Stimulated activated CD4-positive, alpha-beta T cell treated with anti-CD3 and anti-CD28 coated beads, TNF-alpha, amount 100 ng/mL, for 1 hour (primary cell): Measurements from ENCODE around the gene ZNF512B.
A peak's percentile ranks its signal among the peaks of the same experiment; 100 is the strongest.

ENCODE experiments used
- DNase-seq, 3 donors: peaks; one replicate each; pipeline ENCODE4 v3.0.0-alpha.2; 2020; ENCODE audit warnings: low read depth in 3 of 3, low spot score in 1 of 3

The ZNF512B gene

DNA sequence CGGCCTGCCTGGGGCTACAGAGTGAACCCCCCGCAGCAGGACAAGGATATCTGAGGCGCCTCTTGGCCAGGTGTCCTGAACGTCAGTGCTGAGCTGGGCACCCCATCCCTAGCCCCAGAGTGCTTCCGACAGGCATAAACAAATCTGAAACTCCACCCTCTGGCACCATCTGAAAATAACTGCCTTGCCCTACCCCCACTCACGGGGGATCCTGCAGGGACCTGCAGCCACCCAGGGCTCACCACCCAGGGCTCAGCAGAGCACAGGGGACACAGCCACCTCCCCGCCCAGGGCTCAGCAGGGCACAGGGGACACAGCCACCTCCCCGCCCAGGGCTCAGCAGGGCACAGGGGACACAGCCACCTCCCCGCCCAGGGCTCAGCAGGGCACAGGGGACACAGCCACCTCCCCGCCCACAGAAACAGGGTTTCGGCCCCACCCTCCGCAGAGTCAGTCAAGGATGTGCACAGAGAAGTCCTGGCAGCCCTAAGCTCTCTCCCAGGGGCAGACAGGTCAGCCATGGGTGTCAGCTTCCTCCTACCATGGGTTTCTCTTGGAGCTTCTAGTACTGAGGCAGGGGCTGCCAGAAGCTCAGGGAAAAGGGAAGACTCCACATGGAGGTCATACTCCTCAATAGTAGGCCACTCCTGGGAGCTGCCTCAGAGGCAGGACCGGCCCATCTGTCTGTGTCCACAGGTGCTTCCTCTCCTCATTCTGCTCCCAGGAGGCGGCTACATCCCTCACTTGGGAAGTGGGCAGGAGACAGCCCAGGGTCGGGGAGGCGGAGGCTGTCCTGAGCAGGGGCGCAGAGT, 18.1 kb downstream of the ZNF512B start:
- no peak for DNase-seq

DNA sequence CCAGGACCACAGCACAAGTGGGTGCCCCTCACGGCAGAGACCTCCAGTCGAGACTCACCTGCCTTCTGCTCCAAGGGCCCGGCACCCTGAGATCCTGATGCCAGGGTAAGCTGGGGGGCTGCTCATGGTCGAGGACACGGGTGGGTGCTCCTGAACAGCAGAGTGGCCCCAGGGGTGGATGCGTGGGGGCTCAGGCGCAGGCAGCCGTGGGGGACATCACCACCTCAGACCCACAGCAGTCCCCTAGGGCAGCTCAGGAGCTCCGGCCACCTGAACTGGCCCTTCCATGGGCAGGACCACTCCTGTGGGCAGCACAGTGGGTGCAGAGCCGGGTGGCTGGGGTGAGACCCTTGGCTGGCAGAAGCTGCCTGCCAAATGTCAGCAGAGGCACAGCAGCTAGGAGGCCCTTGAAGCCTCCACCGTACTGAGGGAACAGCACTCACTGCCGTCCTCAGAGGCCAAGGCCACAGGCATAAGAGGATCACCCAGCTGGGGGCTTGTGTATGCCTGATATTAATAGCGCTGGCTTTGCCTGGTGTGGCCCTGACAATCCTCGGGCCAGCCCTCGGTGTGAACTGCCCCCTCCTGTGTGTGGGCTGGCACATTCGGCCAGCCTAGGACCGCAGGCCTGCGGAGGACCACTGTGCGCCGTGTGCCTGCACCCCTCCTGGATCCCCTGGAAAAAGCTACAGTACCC, 18.9 kb downstream of the ZNF512B start:
- DNase-seq, result no peak

DNA sequence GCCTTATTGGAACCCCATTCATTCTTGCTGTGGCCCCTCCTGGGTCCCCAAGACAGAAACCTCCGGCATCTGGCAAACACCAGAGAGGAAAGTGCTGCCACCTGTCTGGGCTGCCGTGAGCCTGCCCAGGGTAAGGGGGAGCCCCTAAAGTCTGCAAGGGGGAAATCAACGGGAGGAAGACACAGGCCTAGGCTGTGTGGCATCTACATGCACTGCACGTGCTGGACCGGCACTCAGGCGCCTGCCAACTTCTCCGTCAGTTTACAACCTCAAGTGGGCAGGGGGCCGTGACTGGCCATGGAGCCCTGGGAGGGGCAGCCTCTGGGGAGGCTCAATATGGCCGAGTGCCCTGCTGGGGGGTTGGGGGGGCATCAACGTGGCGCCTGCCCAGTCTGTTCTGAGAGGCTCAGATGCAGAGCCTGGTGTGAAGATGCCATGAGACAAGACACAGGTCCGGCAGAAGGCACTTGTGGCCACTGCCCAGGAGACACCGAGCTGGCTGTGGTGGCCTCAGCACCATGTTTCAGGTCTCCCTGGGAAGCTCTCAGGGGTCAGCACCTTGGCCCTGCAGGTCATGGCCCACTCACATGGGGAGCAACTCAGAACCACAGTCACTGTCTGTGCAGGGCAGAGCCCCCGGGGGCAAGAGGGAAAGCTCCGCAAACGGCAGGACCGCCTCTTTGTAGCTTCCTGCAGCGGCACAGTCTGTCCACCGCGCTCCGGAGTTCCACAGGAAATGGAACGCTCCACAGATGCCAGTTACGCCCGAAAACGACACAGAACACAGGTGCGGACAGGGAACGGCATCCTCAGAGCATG, 21.9 kb downstream of the ZNF512B start:
- DNase-seq, result no peak

DNA sequence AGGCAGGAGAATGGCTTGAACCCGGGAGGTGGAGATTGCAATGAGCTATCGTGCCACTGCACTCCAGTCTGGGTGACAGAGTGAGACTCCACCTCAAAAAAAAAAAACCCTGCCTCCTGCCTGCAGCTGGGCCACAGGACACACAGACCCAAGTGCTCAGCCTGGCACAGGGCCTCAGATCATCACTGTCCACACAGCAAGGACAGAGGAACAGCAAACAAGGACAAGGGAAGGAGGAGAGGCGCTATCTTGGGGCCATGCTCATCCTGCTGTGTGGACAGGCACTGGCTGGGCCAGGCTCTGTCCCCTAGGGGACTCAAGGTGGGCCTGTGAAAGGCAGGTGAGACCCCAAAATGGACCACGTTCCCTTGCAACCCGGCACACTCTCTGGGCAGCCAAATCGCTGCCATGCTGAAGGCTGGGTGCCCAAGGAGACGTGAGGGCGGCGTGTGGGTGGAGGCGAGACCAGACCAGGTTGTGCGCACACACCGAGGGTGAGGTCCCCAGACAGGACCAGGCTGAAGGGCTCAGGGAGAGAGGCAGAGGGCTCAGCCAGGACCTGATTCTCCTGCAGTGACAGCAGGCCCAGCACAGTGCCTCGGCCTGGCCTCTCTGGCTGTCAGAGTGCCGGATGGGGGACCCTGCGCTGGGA, 22.6 kb downstream of the ZNF512B start:
- no peak for DNase-seq

- no peak for DNase-seq
Measured at GRCh38 chr20:63945921-63946920, 23.5 kb downstream of the ZNF512B start.

GRCh38 chr20:63945031-63945658, 24.6 kb downstream of the ZNF512B start:
- DNase-seq, result no peak

GRCh38 chr20:63944078-63944941, 25.4 kb downstream of the ZNF512B start:
- no peak for DNase-seq

- DNase-seq, result no peak
Measured at GRCh38 chr20:63943808-63944077, 26.0 kb downstream of the ZNF512B start.

DNA sequence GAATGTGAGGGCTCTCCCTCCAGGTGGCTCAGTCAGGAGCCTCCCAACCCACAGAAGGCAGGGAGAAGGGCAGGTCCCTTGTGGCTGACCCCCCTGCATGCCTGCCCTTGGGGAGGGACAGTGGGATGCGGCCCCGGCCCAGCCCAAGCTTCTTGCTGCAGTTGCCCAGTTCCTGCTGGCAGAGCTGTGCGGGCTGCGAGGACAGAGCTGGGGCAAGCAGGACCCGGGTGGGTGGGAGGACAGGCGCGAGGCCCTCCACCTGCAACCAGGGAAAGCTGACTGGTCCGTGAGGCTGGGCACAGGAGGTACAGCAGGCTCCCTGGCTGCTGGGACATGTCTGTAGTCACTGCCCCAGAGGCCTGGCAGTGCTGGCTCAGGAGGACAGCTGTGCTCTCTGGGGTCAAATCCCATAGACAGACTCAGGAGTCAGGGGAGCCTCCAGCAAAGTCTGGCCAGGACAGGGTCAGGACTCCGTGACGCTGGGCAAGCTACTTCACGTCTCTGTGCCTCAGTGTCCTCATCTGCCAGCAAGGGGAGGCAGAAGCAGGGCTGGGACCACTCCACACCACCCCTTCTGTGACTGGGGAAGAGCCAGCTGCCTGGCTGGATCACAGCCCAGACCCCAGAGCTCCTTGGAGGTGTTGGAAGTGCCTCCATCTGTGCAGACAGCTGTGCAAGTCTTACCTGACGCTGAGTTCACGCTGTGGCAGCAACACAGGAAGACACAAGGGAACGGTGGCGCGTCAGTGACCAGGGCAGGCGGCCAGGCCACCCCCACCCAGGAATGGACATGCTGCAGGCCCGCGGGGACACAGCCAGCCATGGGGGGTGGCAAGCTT, 26.5 kb downstream of the ZNF512B start:
- DNase-seq, result no peak

- DNase-seq, result no peak
Measured at GRCh38 chr20:63942250-63942951, 27.3 kb downstream of the ZNF512B start.

- DNase-seq, result peak in 2 of 3 donors; percentile 47 to 53
Measured at GRCh38 chr20:63941282-63942081, 28.2 kb downstream of the ZNF512B start.

DNA sequence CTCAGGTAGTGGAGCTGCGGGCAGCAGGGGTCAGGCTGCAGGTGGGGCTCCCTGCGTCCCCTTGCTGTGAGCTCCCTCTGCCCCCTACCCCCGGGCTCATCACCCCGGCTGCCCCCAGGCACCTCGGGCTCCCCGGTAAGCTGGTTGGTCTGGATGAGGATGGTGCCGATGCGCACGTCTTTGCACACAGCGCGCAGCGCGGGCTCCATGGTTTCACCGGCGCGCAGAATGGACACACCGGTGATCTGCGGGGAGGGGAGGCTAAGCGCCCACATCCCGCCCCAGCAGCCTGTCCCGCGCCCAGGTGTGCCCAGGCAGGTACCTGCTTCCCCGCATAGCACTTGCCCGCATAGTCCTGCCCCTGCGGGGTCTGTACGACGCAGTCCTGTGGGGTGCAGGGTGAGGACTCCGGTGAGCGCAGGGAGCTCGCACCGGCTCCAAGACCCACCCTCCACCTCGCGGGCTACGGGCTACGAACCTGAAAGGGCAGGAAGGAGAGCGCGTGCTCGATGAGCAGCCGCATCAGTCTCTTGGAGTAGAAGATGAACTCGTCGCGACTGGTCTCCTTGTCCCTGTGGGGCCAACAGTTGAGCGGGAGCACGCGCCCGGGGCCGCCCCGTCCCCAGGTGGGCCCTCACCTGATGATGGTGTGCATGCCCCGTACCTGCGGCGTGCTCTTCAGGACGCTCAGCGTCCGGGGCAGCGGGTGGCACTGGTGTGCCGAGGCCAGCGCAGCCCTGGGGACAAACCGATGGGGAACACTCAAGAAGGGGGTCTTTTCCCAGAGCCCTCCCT, 29.1 kb downstream of the ZNF512B start:
- no peak for DNase-seq

DNA sequence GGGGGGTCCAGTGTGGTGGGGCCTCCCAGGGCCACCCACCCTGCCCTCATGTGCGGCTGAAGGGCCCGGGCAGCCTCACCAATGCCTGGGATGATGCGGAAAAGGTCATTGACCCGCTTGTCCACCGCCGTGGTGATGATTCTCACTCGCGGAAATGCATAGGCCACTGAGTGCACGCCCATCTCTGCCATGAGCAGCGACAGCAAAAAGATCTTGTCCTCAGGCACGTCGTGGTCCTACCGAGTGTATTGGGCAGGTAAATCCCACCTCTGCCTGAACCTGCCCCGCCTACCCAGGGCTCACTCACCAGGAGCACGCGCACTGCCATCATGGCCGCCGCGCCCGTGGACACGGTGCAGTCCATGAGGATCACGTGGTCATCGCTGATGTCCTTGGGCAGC, 29.7 kb downstream of the ZNF512B start:
- no peak for DNase-seq

DNA sequence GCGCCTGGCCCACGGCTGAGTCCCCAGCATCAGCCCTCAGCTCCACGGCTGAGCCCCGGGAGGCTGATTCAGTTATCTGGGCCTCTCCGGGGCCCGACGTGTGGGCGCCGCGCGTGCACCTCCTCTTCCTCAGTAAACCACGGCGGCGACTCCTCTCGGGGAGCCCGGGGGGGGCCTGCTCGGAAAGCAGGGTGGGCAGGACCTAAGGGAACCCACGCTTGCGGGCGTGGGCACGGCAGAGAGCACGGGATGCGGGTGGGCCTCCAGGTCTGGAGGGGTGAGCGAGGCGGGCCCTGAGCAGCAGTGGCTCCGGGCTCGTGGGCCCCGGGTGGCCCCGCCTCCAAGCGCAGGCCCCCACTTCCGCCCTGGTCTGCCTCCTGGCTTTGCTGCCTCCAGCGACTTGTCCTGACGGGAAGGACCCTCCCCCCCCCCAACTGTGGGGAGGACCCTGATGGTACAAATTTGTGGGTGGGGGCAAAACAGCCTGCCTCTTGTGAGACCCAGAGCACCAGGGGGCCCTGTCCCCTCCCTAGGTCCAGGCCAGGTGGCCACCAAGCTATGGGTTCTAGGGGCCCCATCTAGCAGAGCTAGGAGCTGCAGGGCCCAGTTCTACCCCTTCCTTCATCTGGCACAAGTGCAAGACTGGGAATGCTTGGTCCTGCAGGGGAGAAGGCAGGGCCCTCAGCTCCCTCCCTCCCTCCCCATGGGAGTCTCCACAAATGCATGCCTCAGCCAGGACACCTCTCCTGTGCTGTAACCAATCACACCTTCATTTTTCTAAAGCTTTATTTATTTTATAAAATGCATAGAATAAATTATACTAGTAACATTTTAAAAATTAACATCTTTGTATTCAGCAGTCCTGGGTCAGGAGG, 30.4 kb downstream of the ZNF512B start:
- no peak for DNase-seq

GRCh38 chr20:63937596-63937995, 32.1 kb downstream of the ZNF512B start:
- DNase-seq, result no peak
